ENCODE measurements around the gene CNP. TPM values are rescaled to one million over a fixed set of nuclear protein-coding genes. Genes with fewer than 3 reads are reported as not detected.
"Not testable (repeated sequence)": the region's sequence is repeated elsewhere in the genome, so short reads cannot be mapped to it uniquely, and the experiment has no call there.

Gene CNP
- total RNA-seq, 1 experiment from 2014 or later = 144 TPM

GRCh38 chr17:42010898-42011516 lies 44.4 kb downstream of the CNP start:
- CTCF ChIA-PET = no interaction called here
- peaks cover 52% of the 10 kb centered on the region for H3K36me3 Mint-ChIP-seq (ENCODE audit: insufficient read depth, unreplicated experiment)
- TF ChIP-seq, protein P1, sequence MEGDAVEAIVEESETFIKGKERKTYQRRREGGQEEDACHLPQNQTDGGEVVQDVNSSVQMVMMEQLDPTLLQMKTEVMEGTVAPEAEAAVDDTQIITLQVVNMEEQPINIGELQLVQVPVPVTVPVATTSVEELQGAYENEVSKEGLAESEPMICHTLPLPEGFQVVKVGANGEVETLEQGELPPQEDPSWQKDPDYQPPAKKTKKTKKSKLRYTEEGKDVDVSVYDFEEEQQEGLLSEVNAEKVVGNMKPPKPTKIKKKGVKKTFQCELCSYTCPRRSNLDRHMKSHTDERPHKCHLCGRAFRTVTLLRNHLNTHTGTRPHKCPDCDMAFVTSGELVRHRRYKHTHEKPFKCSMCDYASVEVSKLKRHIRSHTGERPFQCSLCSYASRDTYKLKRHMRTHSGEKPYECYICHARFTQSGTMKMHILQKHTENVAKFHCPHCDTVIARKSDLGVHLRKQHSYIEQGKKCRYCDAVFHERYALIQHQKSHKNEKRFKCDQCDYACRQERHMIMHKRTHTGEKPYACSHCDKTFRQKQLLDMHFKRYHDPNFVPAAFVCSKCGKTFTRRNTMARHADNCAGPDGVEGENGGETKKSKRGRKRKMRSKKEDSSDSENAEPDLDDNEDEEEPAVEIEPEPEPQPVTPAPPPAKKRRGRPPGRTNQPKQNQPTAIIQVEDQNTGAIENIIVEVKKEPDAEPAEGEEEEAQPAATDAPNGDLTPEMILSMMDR (IDR thresholded peaks at IDR 0.05; ENCODE audit: unreplicated experiment) = no peak
- no peaks in the 10 kb centered on the region for H3K9me3 Mint-ChIP-seq (ENCODE audit: low read depth, unreplicated experiment)
- no TSS peak for BruUV-seq (replicated peaks)
- no peak overlapping the region for H3K27ac Mint-ChIP-seq (ENCODE audit: unreplicated experiment)
- no peak overlapping the region for H3K4me3 Mint-ChIP-seq (ENCODE audit: low read depth, unreplicated experiment)
- H3K27me3 Mint-ChIP-seq (ENCODE audit: unreplicated experiment) = no peaks in the 10 kb centered on the region
- intact Hi-C loops (cut with micrococcal nuclease; ENCODE audit: unreplicated experiment) = no loop called here
- H3K4me1 Mint-ChIP-seq (ENCODE audit: low read depth, unreplicated experiment) = peaks cover 55% of the 10 kb centered on the region
- DNase-seq = no peak

DNA sequence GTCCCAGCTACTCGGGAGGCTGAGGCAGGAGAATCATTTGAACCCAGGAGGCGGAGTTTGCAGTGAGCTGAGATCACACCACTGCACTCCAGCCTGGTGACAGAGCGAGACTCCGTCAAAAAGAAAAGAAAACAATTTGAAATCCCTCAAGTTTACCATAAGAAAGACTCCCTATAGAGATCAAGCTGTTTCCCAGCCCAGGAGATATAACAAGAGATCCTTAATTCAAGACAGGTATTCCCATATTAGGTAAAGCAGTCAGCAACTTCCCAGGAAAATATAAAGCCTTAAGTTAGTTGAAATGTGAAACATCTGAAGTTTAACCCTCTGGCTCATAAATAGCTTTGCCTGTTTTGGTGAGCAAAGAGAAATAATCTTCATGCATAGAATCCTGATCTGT lies 45.8 kb downstream of the CNP start:
- Mint-ChIP-seq H3K36me3 (ENCODE audit: insufficient read depth, unreplicated experiment) (peaks cover 60% of the 10 kb centered on the region), H3K4me1 (ENCODE audit: low read depth, unreplicated experiment) (peaks cover 52% of the 10 kb centered on the region)
- DNase-seq; H3K27ac Mint-ChIP-seq (ENCODE audit: unreplicated experiment); BruUV-seq (replicated peaks); H3K27me3 Mint-ChIP-seq (ENCODE audit: unreplicated experiment); intact Hi-C loops (cut with micrococcal nuclease; ENCODE audit: unreplicated experiment); H3K4me3 Mint-ChIP-seq (ENCODE audit: low read depth, unreplicated experiment); H3K9me3 Mint-ChIP-seq (ENCODE audit: low read depth, unreplicated experiment): not testable (repeated sequence)
- CTCF ChIA-PET = interaction anchor here (0.6 to 1.1 kb wide), 3 partner anchors 11 to 49 kb away, joined by 3 to 8 read pairs (median 4); no protein-coding TSS in a partner anchor

DNA sequence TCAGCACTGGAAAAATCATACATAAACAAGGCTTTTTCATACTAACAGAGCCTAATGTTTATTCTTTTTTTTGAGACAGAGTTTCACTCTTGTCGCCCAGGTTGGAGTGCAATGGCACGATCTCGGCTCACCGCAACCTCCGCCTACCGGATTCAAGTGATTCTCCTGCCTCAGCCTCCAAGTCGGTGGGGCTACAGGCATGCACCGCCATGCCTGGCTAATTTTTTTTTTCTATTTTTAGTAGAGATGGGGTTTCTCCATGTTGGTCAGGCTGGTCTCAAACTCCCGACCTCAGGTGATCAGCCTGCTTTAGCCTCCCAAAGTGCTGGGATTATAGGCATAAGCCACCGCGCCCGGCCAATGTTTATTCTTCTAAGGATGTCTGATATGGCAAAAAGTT lies 47.1 kb downstream of the CNP start:
- BruUV-seq (replicated peaks); H3K27ac Mint-ChIP-seq (ENCODE audit: unreplicated experiment); intact Hi-C loops (cut with micrococcal nuclease; ENCODE audit: unreplicated experiment); CTCF ChIA-PET; H3K27me3 Mint-ChIP-seq (ENCODE audit: unreplicated experiment); H3K4me3 Mint-ChIP-seq (ENCODE audit: low read depth, unreplicated experiment); H3K9me3 Mint-ChIP-seq (ENCODE audit: low read depth, unreplicated experiment); DNase-seq: not testable (repeated sequence)
- Mint-ChIP-seq H3K36me3 (ENCODE audit: insufficient read depth, unreplicated experiment) (peaks cover 65% of the 10 kb centered on the region), H3K4me1 (ENCODE audit: low read depth, unreplicated experiment) (peaks cover 62% of the 10 kb centered on the region)

DNA sequence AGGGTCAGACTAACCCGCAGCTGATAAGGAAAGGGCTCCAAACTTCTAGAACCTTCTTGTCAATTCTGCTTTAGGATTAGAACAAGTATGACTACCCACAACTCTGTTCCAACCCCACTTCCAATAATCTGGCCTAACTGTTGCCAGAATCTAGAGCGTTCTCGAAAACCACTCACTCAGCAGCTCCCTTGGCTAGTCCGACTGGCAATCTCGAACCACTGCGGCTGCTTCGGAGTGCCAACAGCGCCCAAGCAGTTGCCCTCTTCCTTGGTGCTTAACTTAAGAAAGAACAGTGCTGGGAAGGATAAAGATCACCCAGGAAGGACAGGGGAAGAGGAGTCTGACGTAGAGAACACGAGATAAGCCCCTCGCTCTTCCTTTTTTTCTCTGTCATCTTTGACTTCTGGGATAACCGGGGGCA lies 49.8 kb downstream of the CNP start:
- Mint-ChIP-seq H3K9me3 (ENCODE audit: low read depth, unreplicated experiment) (peaks cover 3% of the 10 kb centered on the region), H3K36me3 (ENCODE audit: insufficient read depth, unreplicated experiment) (peaks cover 77% of the 10 kb centered on the region), H3K4me3 (ENCODE audit: low read depth, unreplicated experiment) (peak overlapping the region; percentile 99), H3K4me1 (ENCODE audit: low read depth, unreplicated experiment) (peaks cover 58% of the 10 kb centered on the region), H3K27me3 (ENCODE audit: unreplicated experiment) (no peaks in the 10 kb centered on the region), H3K27ac (ENCODE audit: unreplicated experiment) (peak overlapping the region; percentile 99)
- TF ChIP-seq, protein P1 (IDR thresholded peaks at IDR 0.05; ENCODE audit: unreplicated experiment) = no peak
- intact Hi-C loops (cut with micrococcal nuclease; ENCODE audit: unreplicated experiment) = no loop called here
- no peak for DNase-seq
- CTCF ChIA-PET = interaction anchor here (0.6 to 4.2 kb wide), 6 partner anchors 14 to 385 kb away, joined by 3 to 38 read pairs (median 5); no protein-coding TSS in a partner anchor
- BruUV-seq (replicated peaks) = no TSS peak

DNA sequence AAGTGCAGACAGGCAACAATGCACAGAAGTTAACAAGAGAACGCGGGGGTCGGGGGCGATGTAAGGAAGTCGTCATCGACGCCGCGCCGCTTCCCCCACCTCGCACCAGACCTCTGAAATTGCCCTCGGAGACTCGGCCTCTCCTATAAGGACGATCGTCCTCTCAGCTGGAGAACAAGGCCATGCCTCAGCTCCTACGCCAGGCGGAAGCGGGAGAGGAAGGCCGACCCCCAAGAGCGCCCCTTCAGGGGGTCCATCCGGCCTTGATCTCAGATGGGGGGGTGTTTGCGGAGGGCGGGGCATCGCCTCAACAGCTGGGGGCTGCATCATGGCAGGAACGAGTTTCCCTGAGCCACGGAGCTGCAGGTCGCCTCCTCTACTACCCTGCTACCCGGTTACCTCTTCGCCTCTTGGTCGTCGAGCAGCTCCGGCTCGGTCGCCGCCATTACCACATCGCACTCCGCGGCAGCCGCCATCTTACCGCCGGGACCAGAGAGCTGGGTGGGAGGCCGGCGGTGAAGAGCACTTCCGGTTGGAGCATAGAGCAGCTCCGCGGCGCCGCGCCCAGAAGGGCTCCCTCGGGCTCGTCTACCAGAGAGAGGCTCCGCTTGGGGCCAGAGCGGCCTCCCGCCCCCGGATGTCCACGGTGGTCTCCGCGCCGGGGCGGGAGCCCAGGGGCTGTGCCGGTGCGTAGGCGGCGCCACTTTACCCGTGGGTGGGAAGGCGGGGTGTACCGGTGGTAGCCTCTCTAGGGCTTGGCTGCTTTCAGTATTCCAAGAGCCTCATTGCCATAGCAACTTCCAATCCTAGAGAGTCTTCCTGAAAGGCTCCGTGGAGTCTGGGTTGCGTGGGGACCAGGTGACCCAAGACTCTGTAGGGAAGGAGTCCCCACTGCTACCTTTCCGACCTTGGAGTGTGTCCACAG lies 50.6 kb downstream of the CNP start, which contains the start of gene DNAJC7:
Gene DNAJC7 (minus strand): TSS at position 499 of the 925 bp plus-strand sequence. CDS start 23 bp downstream, at position 476.
- intact Hi-C loops (cut with micrococcal nuclease; ENCODE audit: unreplicated experiment) = no loop called here
- CTCF ChIA-PET = interaction anchor here (0.6 to 4.2 kb wide), 19 partner anchors 8 to 504 kb away, joined by 3 to 38 read pairs (median 5); partner anchors contain the start of genes DHX58 and JUP

More for the DNA sequence above, 50.6 kb downstream of the CNP start, which contains the start of gene DNAJC7:
- TSS peak; percentile 60 for BruUV-seq (replicated peaks)
- peak; percentile 95 for DNase-seq
- H3K4me1 Mint-ChIP-seq (ENCODE audit: low read depth, unreplicated experiment) = peaks cover 59% of the 10 kb centered on the region
- peaks cover 3% of the 10 kb centered on the region for H3K9me3 Mint-ChIP-seq (ENCODE audit: low read depth, unreplicated experiment)
- TF ChIP-seq, protein P1 (IDR thresholded peaks at IDR 0.05; ENCODE audit: unreplicated experiment) = no peak
- peaks cover 85% of the 10 kb centered on the region for H3K36me3 Mint-ChIP-seq (ENCODE audit: insufficient read depth, unreplicated experiment)
- peak within 1 kb of the TSS; percentile 99 for H3K4me3 Mint-ChIP-seq (ENCODE audit: low read depth, unreplicated experiment)
- peak within 1 kb of the TSS; percentile 99 for H3K27ac Mint-ChIP-seq (ENCODE audit: unreplicated experiment)
- H3K27me3 Mint-ChIP-seq (ENCODE audit: unreplicated experiment) = no peaks in the 10 kb centered on the region

All from Calu3 (cell line).